OCI-LY7 (cell line): ENCODE measurements around the gene CFAP100. TPM values are rescaled to one million over a fixed set of nuclear protein-coding genes. Genes with fewer than 3 reads are reported as not detected.

Experiments used
- BruUV-seq: library from RNA; stranded (reverse); fragments of 400-500 nt; replicated peaks from 2 replicates; lab custom pipeline; 2021; lab: Mats Ljungman, UMichigan
- CTCF ChIA-PET: fragments of 300-600 bp; sonication (Branson Sonifier 250); formaldehyde crosslinking; loops from one replicate; lab custom pipeline; 2022; ENCODE audit warnings: antibody characterized with exemption; ENCODE audit not compliant: unreplicated experiment; lab: Charles Lee
- POLR2A ChIA-PET: fragments of 300-600 bp; sonication (Branson Sonifier 250); formaldehyde crosslinking; loops from one replicate; lab custom pipeline; 2022; ENCODE audit warnings: antibody characterized with exemption; lab: Charles Lee
- DNase-seq: peaks from one replicate; pipeline ENCODE4 v3.0.0-alpha.2; 2015; ENCODE audit warnings: low spot score
- H2AFZ ChIP-seq: fragments of 200-600 bp; sonication (generic), shearing (Covaris generic); 2 replicates; pipeline ENCODE4 v1.6.1; 2014; ENCODE audit warnings: mild to moderate bottlenecking, antibody characterized with exemption, low read length, moderate library complexity
- H3K27ac ChIP-seq: fragments of 200-600 bp; sonication (generic); 2 replicates; pipeline ENCODE4 v1.5.1; 2014; ENCODE audit warnings: mixed run types, low read depth, mild to moderate bottlenecking, moderate library complexity, low read length, inconsistent platforms; ENCODE audit not compliant: poor library complexity, severe bottlenecking
- H3K36me3 ChIP-seq: fragments of 200-600 bp; sonication (generic); 2 replicates; pipeline ENCODE4 v1.6.1; 2014; ENCODE audit warnings: mild to moderate bottlenecking, antibody characterized with exemption, low read length, moderate library complexity, mixed read lengths; ENCODE audit not compliant: insufficient read depth
- H3K4me1 ChIP-seq: fragments of 200-600 bp; sonication (generic); 2 replicates; pipeline ENCODE4 v1.5.1; 2014; ENCODE audit warnings: mild to moderate bottlenecking, low read length; ENCODE audit not compliant: insufficient read depth, poor library complexity, severe bottlenecking
- H3K4me2 ChIP-seq: fragments of 200-600 bp; sonication (generic); 2 replicates; pipeline ENCODE4 v1.6.1; 2014; ENCODE audit warnings: mild to moderate bottlenecking, low read length
- H3K4me3 ChIP-seq: fragments of 200-600 bp; sonication (generic); 2 replicates; pipeline ENCODE4 v1.5.1; 2014; ENCODE audit warnings: mild to moderate bottlenecking, low read depth, low read length; ENCODE audit not compliant: poor library complexity, severe bottlenecking
- H3K79me2 ChIP-seq: fragments of 200-600 bp; sonication (generic); 2 replicates; pipeline ENCODE4 v1.6.1; 2016; ENCODE audit warnings: low read depth, mild to moderate bottlenecking, low read length, moderate library complexity, mixed read lengths; ENCODE audit not compliant: insufficient read depth
- H3K9me2 ChIP-seq: fragments of 200-600 bp; sonication (generic); 2 replicates; pipeline ENCODE4 v1.6.1; 2016; ENCODE audit warnings: mild to moderate bottlenecking, low read length, mixed read lengths; ENCODE audit not compliant: insufficient read depth
- H3K9me3 ChIP-seq: fragments of 200-600 bp; sonication (generic); 2 replicates; pipeline ENCODE4 v1.6.1; 2014; ENCODE audit warnings: mild to moderate bottlenecking, mixed run types, low read length, mixed read lengths
- H4K20me1 ChIP-seq: fragments of 200-600 bp; sonication (generic); 2 replicates; pipeline ENCODE4 v1.6.1; 2014; ENCODE audit warnings: mild to moderate bottlenecking, antibody characterized with exemption, low read length, moderate library complexity, mixed read lengths; ENCODE audit not compliant: insufficient read depth
- CTCF ChIP-seq: fragments of 200-600 bp; sonication (generic); conservative IDR thresholded peaks from 2 replicates; pipeline ENCODE4 v1.5.1; 2014; ENCODE audit warnings: mild to moderate bottlenecking, antibody characterized with exemption, low read length, moderate library complexity, mixed read lengths
- EZH2phosphoT487 ChIP-seq: fragments of 200-600 bp; sonication (generic); IDR thresholded peaks from 2 replicates; pipeline ENCODE4 v1.6.1; 2018; ENCODE audit warnings: low read depth, borderline replicate concordance, mild to moderate bottlenecking, mixed run types, antibody characterized with exemption, low read length, moderate library complexity, mixed read lengths
- intact Hi-C: fragments of 100-400 bp; cut with micrococcal nuclease; formaldehyde crosslinking; loops from one replicate; pipeline ENCODE4 v1.10.0; 2022; ENCODE audit not compliant: unreplicated experiment
- total RNA-seq, 2 experiments: library from RNA; depleted of rRNA in 1 of 2; stranded (reverse); fragments of >200 nt in 1 of 2; shearing (Covaris generic) in 1 of 2; gene quantifications; 2 replicates each; pipeline ENCODE4 v1.2.3, GENCODE V29; 2014 to 2022

CFAP100 gene
- total RNA-seq, 2 experiments from 2014 or later, result not detected

- peaks cover 29% of the 10 kb centered on the region; the same call in 1 of the 2 replicates for H3K36me3 ChIP-seq
- CTCF ChIA-PET, result no interaction called here
- intact Hi-C loops, result no loop called here
- no TSS peak for BruUV-seq
- TF ChIP-seq CTCF, result no peak
- TF ChIP-seq EZH2phosphoT487, result no peak
- H3K27ac ChIP-seq, result no peak overlapping the region
- no peaks in the 10 kb centered on the region for H3K9me2 ChIP-seq
- POLR2A ChIA-PET, result no interaction called here
- no peaks in the 10 kb centered on the region for H3K79me2 ChIP-seq
- H3K9me3 ChIP-seq, result no peaks in the 10 kb centered on the region
- no peak for DNase-seq
- H4K20me1 ChIP-seq, result peaks cover 7% of the 10 kb centered on the region; the same call in 1 of the 2 replicates
- H3K4me2 ChIP-seq, result no peak overlapping the region
- H3K4me3 ChIP-seq, result no peak overlapping the region
- no peaks in the 10 kb centered on the region for H3K4me1 ChIP-seq
- H2AFZ ChIP-seq, result no peak overlapping the region
Observed at GRCh38 chr3:126448136-126448892, 53.6 kb downstream of the CFAP100 start.

- ChIA-PET POLR2A (no interaction called here), CTCF (no interaction called here)
- peaks cover 8% of the 10 kb centered on the region; the same call in 1 of the 2 replicates for H4K20me1 ChIP-seq
- H2AFZ ChIP-seq, result no peak overlapping the region
- DNase-seq, result no peak
- peaks cover 30% of the 10 kb centered on the region; the same call in 1 of the 2 replicates for H3K36me3 ChIP-seq
- TF ChIP-seq CTCF (no peak), EZH2phosphoT487 (no peak)
- intact Hi-C loops, result no loop called here
- no peaks in the 10 kb centered on the region for H3K79me2 ChIP-seq
- H3K4me2 ChIP-seq, result no peak overlapping the region
- H3K27ac ChIP-seq, result no peak overlapping the region
- no peaks in the 10 kb centered on the region for H3K9me3 ChIP-seq
- H3K9me2 ChIP-seq, result no peaks in the 10 kb centered on the region
- H3K4me1 ChIP-seq, result no peaks in the 10 kb centered on the region
- H3K4me3 ChIP-seq, result no peak overlapping the region
- no TSS peak for BruUV-seq
Observed at GRCh38 chr3:126448893-126449180, 54.1 kb downstream of the CFAP100 start.

GRCh38 chr3:126449621-126450051 lies 54.9 kb downstream of the CFAP100 start:
- no TSS peak for BruUV-seq
- CTCF ChIA-PET, result no interaction called here

More at GRCh38 chr3:126449621-126450051, 54.9 kb downstream of the CFAP100 start:
- POLR2A ChIA-PET, result no interaction called here
- Histone ChIP-seq H4K20me1 (peaks cover 8% of the 10 kb centered on the region; the same call in 1 of the 2 replicates), H3K9me2 (no peaks in the 10 kb centered on the region), H3K4me3 (no peak overlapping the region), H2AFZ (no peak overlapping the region), H3K9me3 (no peaks in the 10 kb centered on the region), H3K4me2 (no peak overlapping the region), H3K36me3 (peaks cover 37% of the 10 kb centered on the region; the same call in 1 of the 2 replicates), H3K79me2 (no peaks in the 10 kb centered on the region), H3K27ac (no peak overlapping the region), H3K4me1 (no peaks in the 10 kb centered on the region)
- no peak for TF ChIP-seq CTCF
- TF ChIP-seq EZH2phosphoT487, result no peak
- DNase-seq, result no peak
- intact Hi-C loops, result no loop called here
